Measurements from ENCODE around the gene TTLL11.

DNA sequence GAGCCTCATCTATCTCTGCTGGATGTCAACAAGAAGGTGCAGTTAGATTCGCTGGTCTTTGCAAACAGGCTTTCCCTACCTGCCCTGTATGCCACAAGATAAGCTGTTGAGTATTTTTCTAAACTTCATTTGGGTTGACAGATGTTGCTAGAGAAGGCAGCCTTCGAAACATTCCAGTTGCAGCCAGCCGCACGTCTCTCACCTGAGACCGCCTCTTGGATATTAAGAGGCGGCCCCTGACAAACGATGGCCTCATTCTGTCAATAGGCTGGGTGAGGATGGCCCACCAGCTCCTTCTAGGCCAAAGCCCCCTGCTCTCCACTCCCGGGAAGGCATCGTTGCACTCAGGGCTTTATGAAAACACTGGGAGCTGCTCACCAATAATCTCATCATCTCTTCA, 260.0 kb downstream of the TTLL11 start:
- no peak for TF ChIP-seq POLR2A (IDR thresholded peaks at IDR 0.05)
- TF ChIP-seq, protein P1, sequence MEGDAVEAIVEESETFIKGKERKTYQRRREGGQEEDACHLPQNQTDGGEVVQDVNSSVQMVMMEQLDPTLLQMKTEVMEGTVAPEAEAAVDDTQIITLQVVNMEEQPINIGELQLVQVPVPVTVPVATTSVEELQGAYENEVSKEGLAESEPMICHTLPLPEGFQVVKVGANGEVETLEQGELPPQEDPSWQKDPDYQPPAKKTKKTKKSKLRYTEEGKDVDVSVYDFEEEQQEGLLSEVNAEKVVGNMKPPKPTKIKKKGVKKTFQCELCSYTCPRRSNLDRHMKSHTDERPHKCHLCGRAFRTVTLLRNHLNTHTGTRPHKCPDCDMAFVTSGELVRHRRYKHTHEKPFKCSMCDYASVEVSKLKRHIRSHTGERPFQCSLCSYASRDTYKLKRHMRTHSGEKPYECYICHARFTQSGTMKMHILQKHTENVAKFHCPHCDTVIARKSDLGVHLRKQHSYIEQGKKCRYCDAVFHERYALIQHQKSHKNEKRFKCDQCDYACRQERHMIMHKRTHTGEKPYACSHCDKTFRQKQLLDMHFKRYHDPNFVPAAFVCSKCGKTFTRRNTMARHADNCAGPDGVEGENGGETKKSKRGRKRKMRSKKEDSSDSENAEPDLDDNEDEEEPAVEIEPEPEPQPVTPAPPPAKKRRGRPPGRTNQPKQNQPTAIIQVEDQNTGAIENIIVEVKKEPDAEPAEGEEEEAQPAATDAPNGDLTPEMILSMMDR (IDR thresholded peaks at IDR 0.05) = no peak
